GM12865 (cell line): ENCODE measurements around the gene NUDT3.

ENCODE experiments used
- DNase-seq: peaks from one replicate; pipeline ENCODE4 v3.0.0; 2010; ENCODE audit warnings: low read depth
- H3K4me3 ChIP-seq: 2 replicates; pipeline ENCODE4 v1.5.1; 2011; ENCODE audit warnings: mild to moderate bottlenecking, low read depth, low read length, control low read depth
- TF ChIP-seq, protein P1 (sequence below): IDR thresholded peaks from 2 replicates; pipeline ENCODE4 v1.5.1; 2011; ENCODE audit warnings: low read length, control low read depth, low read depth, inconsistent platforms; ENCODE audit not compliant: insufficient read depth; ENCODE audit errors: missing control alignments

NUDT3 gene

DNA sequence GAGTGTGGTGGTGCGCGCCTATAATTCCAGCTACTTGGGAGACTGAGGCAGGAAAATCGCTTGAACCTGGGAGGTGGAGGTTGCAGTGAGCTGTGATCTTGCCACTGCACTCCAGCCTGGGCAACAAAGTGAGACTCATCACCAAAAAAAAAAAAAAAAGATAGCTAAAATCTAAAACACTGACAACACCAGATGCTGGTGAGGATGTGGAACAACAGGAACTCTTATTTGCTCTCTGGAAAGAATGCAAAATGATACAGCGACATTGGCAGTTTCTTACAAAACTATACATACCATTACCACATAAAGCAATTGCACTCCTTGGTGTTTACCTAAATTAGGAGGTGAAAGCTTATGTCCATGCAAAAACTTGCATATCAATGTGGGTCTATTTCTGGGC, 80.2 kb downstream of the NUDT3 start:
- H3K4me3 ChIP-seq = no peak overlapping the region
- TF ChIP-seq, protein P1, sequence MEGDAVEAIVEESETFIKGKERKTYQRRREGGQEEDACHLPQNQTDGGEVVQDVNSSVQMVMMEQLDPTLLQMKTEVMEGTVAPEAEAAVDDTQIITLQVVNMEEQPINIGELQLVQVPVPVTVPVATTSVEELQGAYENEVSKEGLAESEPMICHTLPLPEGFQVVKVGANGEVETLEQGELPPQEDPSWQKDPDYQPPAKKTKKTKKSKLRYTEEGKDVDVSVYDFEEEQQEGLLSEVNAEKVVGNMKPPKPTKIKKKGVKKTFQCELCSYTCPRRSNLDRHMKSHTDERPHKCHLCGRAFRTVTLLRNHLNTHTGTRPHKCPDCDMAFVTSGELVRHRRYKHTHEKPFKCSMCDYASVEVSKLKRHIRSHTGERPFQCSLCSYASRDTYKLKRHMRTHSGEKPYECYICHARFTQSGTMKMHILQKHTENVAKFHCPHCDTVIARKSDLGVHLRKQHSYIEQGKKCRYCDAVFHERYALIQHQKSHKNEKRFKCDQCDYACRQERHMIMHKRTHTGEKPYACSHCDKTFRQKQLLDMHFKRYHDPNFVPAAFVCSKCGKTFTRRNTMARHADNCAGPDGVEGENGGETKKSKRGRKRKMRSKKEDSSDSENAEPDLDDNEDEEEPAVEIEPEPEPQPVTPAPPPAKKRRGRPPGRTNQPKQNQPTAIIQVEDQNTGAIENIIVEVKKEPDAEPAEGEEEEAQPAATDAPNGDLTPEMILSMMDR = no peak
- no peak for DNase-seq

DNA sequence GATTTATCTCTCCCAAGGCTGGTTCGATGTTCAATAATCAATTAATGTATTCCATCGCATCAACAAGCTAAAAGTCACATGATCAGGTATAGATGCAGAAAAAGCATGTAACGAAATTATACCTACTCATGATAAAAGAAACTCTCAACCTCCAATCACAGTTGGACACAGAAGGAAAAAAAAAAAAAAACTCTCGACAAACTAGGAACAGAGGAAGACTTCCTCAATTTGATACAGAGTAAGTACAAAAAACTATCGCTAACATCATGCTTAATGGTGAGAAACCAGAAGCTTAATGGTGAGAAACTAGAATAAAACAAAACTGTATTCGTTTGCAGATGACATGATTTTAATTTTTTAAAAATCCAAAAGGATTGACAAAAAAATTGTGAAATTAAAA, 81.7 kb downstream of the NUDT3 start:
- no peak overlapping the region for H3K4me3 ChIP-seq
- no peak for DNase-seq
- TF ChIP-seq, protein P1 = no peak

DNA sequence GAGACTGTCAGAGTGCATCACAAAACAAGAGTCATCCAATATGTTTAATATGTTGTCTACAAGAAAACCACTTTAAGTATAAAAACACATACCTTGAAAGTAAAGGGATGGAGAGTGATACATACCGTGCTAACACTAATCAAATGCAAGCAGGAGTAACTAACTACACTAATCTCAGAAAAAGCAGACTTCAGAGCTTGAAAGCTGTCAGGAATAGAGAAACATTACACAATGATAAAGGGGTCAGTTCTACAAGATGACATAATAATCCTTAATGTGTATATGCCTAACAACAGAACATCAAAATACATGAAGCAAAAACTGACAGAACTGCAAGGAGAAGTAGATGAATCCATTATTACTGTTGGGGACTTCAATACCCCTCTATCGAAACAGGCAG, 84.0 kb downstream of the NUDT3 start:
- TF ChIP-seq, protein P1 = no peak
- DNase-seq = no peak
- no peak overlapping the region for H3K4me3 ChIP-seq

DNA sequence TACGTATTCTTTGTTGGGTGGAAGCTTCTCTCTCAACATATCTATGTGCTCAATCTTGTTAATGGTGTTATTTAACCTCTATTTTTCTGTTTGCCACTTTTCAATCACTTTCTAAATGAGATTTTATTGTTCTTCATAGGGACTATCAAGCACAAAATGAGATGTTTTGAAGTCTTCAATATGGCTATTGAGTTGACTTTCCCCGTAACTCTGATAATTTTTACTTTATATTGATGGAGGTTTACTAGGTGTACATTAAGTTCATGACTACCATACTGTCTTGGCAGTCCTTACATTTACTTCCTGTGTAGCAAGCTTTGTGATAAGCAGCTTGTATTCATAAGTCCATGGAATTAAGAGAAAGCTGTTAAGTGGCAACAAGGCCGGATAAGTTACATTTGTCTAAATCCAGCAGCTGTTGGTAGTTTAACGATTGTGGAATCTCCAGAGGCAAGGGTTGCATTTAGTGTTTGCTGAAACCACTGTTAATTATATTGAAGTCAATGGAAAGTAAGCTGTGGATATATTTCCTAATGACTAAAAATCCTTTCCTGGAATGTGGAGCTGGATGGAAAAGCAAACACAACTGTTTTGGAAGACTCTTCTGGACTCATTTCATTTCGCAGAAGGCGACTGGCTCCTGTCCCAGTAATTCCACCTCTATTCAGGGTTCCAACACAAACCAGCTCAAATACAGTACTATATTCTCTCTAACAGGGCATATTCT, 86.3 kb downstream of the NUDT3 start:
- DNase-seq = no peak
- TF ChIP-seq, protein P1 = no peak
- no peak overlapping the region for H3K4me3 ChIP-seq

DNA sequence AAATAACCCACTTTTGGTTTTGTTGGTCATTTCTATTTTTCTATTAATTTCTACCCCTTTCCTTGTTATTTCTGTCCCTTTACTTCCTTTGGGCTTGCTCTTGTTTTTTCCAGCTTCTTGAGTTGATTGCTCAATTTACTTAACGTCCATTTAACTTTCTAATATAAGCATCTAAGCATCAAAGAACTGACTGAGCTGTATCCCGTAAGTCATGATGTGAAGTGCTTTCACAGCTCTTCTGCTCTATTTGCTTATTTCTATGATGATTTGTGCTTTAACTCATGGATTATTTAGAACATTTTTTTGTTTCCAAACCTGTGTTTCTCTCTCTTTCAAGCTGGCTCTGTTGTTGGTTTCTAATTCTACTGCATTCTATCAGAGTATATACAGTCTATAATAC, 87.0 kb downstream of the NUDT3 start:
- H3K4me3 ChIP-seq = no peak overlapping the region
- no peak for DNase-seq
- TF ChIP-seq, protein P1 = no peak

DNA sequence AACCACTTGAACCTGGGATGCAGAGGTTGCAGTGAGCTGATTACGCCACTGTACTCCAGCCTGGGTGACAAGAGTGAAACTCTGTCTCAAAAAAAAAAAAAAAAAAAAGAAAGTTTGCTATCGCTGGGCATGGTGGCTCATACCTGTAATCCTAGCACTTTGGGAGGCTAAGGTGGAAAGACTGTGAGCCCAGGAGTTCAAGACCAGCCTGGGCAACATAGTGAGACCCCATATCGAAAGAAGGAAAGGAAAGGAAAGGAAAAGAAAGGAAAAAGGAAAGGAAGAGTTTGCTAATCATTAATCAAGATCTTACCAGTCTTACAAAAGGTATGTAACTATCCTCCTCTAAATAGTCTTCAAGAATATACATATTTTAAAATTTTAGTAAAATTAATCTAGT, 88.3 kb downstream of the NUDT3 start:
- no peak overlapping the region for H3K4me3 ChIP-seq
- DNase-seq = no peak
- TF ChIP-seq, protein P1 = no peak

DNA sequence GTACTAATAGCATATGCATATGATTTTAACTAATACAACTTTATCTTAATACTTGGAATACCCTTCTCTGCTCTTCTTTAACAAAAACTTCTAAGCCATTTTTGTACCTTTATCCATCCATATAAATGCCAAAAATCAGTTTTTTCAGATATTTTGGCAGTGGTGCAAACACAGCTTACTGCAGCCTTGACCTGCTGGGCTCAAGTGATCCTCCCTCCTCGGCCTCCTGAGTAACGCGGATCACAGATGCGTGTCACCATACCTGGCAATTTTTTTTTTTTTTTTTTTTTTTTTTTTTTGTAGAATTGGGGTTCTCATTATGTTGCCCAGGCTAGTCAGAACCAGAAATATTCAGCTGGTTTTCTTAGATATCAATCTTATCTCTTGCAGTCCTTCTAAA, 89.5 kb downstream of the NUDT3 start:
- TF ChIP-seq, protein P1 = no peak
- H3K4me3 ChIP-seq = no peak overlapping the region
- no peak for DNase-seq
